ENCODE measurements around the gene CDC42BPB. TPM values are rescaled to one million over a fixed set of nuclear protein-coding genes. Genes with fewer than 3 reads are reported as not detected.

The CDC42BPB gene
- total RNA-seq, 1 experiment from 2014 or later, result 103 TPM

GRCh38 chr14:102883089-102883541 lies 174.2 kb downstream of the CDC42BPB start:
- H3K79me1 ChIP-seq (ENCODE audit: insufficient read depth, low read depth, low read length, poor library complexity, severe bottlenecking), result no peaks in the 10 kb centered on the region
- Mint-ChIP-seq H3K27me3 (ENCODE audit: low read depth) (no peaks in the 10 kb centered on the region), H3K4me1 (peaks cover 2 to 3% of the 10 kb centered on the region in 2 experiments; a peak in 3 of 4 replicates), H3K36me3 (ENCODE audit: insufficient read depth in 1 of 3, low read depth in 3 of 3) (peaks cover 0 to 7% (median 0%) of the 10 kb centered on the region in 3 experiments; a peak in 3 of 7 replicates), H3K9me3 (no peaks in the 10 kb centered on the region), H3K4me3 (no peak overlapping the region), H3K27ac (peak overlapping the region in 1 of 3 experiments; percentile 19; a peak in 1 of 7 replicates)
- H3K79me2 ChIP-seq (ENCODE audit: insufficient read depth, low read length), result no peaks in the 10 kb centered on the region
- no peaks in the 10 kb centered on the region for H3K9me3 ChIP-seq (ENCODE audit: control insufficient read depth, low read depth, low read length)
- H3K27ac ChIP-seq (ENCODE audit: insufficient read length, low read depth, low read length), result no peak overlapping the region
- no peak overlapping the region for H2AK5ac ChIP-seq (ENCODE audit: insufficient read length, low read length)
- no peaks in the 10 kb centered on the region for H3K27me3 ChIP-seq (ENCODE audit: insufficient read depth, low read length)
- DNase-seq, result no peak
- no peak overlapping the region for H2BK5ac ChIP-seq (ENCODE audit: insufficient read length, low read length)
- no peak overlapping the region for H3K23ac ChIP-seq (ENCODE audit: insufficient read length, low read depth, low read length)
- H3K4ac ChIP-seq (ENCODE audit: low read depth, low read length), result no peak overlapping the region
- H2BK120ac ChIP-seq (ENCODE audit: low read depth, low read length, poor library complexity, severe bottlenecking), result no peak overlapping the region
- no peaks in the 10 kb centered on the region for H3K23me2 ChIP-seq (ENCODE audit: insufficient read length, low read depth, low read length, poor library complexity, severe bottlenecking)
- no peak overlapping the region for H3K18ac ChIP-seq (ENCODE audit: insufficient read length, low read depth, low read length)
- H3K14ac ChIP-seq (ENCODE audit: insufficient read depth, low read length), result no peak overlapping the region
- no peaks in the 10 kb centered on the region for H3K4me1 ChIP-seq (ENCODE audit: insufficient read depth, low read length)
- H4K91ac ChIP-seq (ENCODE audit: insufficient read length, low read depth, low read length), result no peak overlapping the region
- H4K20me1 ChIP-seq (ENCODE audit: control insufficient read depth, insufficient read depth, insufficient read length), result no peaks in the 10 kb centered on the region
- H2AFZ ChIP-seq (ENCODE audit: low read length), result no peak overlapping the region
- no CpG with 5 or more reads among the region's 5 CpGs for WGBS (ENCODE audit: extremely low coverage, insufficient read length, low lambda C conversion rate)
- TF ChIP-seq, protein P1, sequence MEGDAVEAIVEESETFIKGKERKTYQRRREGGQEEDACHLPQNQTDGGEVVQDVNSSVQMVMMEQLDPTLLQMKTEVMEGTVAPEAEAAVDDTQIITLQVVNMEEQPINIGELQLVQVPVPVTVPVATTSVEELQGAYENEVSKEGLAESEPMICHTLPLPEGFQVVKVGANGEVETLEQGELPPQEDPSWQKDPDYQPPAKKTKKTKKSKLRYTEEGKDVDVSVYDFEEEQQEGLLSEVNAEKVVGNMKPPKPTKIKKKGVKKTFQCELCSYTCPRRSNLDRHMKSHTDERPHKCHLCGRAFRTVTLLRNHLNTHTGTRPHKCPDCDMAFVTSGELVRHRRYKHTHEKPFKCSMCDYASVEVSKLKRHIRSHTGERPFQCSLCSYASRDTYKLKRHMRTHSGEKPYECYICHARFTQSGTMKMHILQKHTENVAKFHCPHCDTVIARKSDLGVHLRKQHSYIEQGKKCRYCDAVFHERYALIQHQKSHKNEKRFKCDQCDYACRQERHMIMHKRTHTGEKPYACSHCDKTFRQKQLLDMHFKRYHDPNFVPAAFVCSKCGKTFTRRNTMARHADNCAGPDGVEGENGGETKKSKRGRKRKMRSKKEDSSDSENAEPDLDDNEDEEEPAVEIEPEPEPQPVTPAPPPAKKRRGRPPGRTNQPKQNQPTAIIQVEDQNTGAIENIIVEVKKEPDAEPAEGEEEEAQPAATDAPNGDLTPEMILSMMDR (conservative IDR thresholded peaks at IDR 0.05), result no peak
- no peak overlapping the region for H3T11ph ChIP-seq (ENCODE audit: low read length)
- no peak overlapping the region for H4K8ac ChIP-seq (replicated peaks; ENCODE audit: insufficient read length, low read depth, low read length)
- no peak overlapping the region for H3K9ac ChIP-seq (ENCODE audit: extremely low read depth, insufficient read length, low read length)
- no peak overlapping the region for H2BK20ac ChIP-seq (ENCODE audit: low read depth, low read length, poor library complexity, severe bottlenecking)
- no peak overlapping the region for H4K5ac ChIP-seq (ENCODE audit: insufficient read length, low read depth, low read length)
- H3K56ac ChIP-seq (ENCODE audit: insufficient read length, low read depth, low read length), result no peak overlapping the region
- H2BK15ac ChIP-seq (ENCODE audit: low read depth, low read length), result no peak overlapping the region
- no peak overlapping the region for H2BK12ac ChIP-seq (ENCODE audit: insufficient read length, low read depth, low read length)
- no peak overlapping the region for H3K4me2 ChIP-seq (ENCODE audit: insufficient read depth, insufficient read length, low read length)

Other genes starting within 250 kb of the CDC42BPB start
- gene AMN, start 134.9 kb downstream of the CDC42BPB start, total RNA-seq (2021), result 1.9 and 2.2 TPM in 2 replicates
- not detected in 2 replicates for gene LBHD2, start 26.7 kb upstream of the CDC42BPB start, total RNA-seq (2021)
- 0.39 and 0.42 TPM in 2 replicates for gene EXOC3L4, start 37.2 kb upstream of the CDC42BPB start, total RNA-seq (2021)
- 29.3 and 29.7 TPM in 2 replicates for gene TNFAIP2, start 65.9 kb upstream of the CDC42BPB start, total RNA-seq (2021)

Measured in H9 (cell line).